IPS-20b (cell line): ENCODE results near the gene C5.
A peak's percentile ranks its signal among the peaks of the same experiment; 100 is the strongest.
"Not testable (repeated sequence)": the region's sequence is repeated elsewhere in the genome, so short reads cannot be mapped to it uniquely, and the experiment has no call there.

ENCODE experiments used
- H3K27ac ChIP-seq: one replicate; pipeline ENCODE4 v1.5.1; 2013; ENCODE audit warnings: low read length
- H3K27me3 ChIP-seq: 2 replicates; pipeline ENCODE4 v1.6.1; 2013; ENCODE audit warnings: mild to moderate bottlenecking, low read length, inconsistent platforms; ENCODE audit not compliant: insufficient read depth
- H3K36me3 ChIP-seq: 2 replicates; pipeline ENCODE4 v1.6.1; 2013; ENCODE audit warnings: low read depth, mild to moderate bottlenecking, inconsistent platforms, low read length, moderate library complexity; ENCODE audit not compliant: insufficient read depth
- H3K4me1 ChIP-seq: 2 replicates; pipeline ENCODE4 v1.6.1; 2013; ENCODE audit warnings: mild to moderate bottlenecking, control low read depth, inconsistent platforms, low read length, moderate library complexity; ENCODE audit not compliant: insufficient read depth
- H3K4me3 ChIP-seq: 2 replicates; pipeline ENCODE4 v1.5.1; 2013; ENCODE audit warnings: mild to moderate bottlenecking, low read length, inconsistent platforms
- H3K9ac ChIP-seq: 2 replicates; pipeline ENCODE4 v1.6.1; 2013; ENCODE audit warnings: low read depth, mild to moderate bottlenecking, inconsistent platforms, low read length, moderate library complexity
- H3K9me3 ChIP-seq: 2 replicates; pipeline ENCODE4 v1.6.1; 2013; ENCODE audit warnings: mild to moderate bottlenecking, low read depth, low read length, inconsistent platforms; ENCODE audit not compliant: insufficient read depth

Gene C5

GRCh38 chr9:121050128-121050988 is at the start of gene C5:
Gene C5, minus strand, starts transcription at chr9:121050275. Its CDS starts 29 bp downstream, at chr9:121050246.
- H3K27me3 ChIP-seq = no peaks in the 10 kb centered on the region
- H3K27ac ChIP-seq = no peak within 1 kb of the TSS
- no peak within 1 kb of the TSS for H3K4me3 ChIP-seq
- no peaks in the 10 kb centered on the region for H3K9me3 ChIP-seq
- H3K4me1 ChIP-seq = no peaks in the 10 kb centered on the region
- H3K9ac ChIP-seq = no peak within 1 kb of the TSS
- no peaks in the 10 kb centered on the region for H3K36me3 ChIP-seq

- H3K27me3 ChIP-seq = no peaks in the 10 kb centered on the region
- H3K36me3 ChIP-seq = peaks cover 7% of the 10 kb centered on the region; the same call in 1 of the 2 replicates
- no peaks in the 10 kb centered on the region for H3K4me1 ChIP-seq
- no peak overlapping the region for H3K4me3 ChIP-seq
- H3K9ac ChIP-seq = no peak overlapping the region
- no peaks in the 10 kb centered on the region; the same call in none of the 2 replicates for H3K9me3 ChIP-seq
- no peak overlapping the region for H3K27ac ChIP-seq
These were observed 48.6 kb upstream of the C5 start for GRCh38 chr9:121098567-121099198.

- Histone ChIP-seq H3K36me3 (peaks cover 7% of the 10 kb centered on the region; the same call in 1 of the 2 replicates), H3K27me3 (no peaks in the 10 kb centered on the region), H3K9ac (no peak overlapping the region), H3K4me1 (no peaks in the 10 kb centered on the region), H3K4me3 (no peak overlapping the region), H3K27ac (no peak overlapping the region), H3K9me3 (no peaks in the 10 kb centered on the region; the same call in 1 of the 2 replicates)
These were observed 45.0 kb upstream of the C5 start for GRCh38 chr9:121095057-121095456.

DNA sequence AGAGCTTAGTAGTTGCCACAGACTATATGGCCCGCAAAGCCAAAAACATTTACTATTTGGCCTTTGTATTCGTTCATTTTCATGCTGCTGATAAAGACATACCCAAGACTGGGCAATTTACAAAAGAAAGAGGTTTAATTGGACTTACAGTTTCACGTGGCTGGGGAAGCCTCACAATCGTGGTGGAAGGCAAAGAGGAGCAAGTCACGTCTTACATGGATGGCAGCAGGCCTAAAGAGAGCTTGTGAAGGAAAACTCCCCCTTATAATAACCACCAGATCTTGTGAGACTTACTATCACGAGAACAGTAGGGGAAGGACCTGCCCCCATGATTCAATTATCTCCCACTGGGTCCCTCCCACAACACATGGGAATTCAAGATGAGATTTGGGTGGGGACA is 40.7 kb upstream of the C5 start:
- H3K9me3 ChIP-seq, H3K9ac ChIP-seq, H3K27ac ChIP-seq, H3K36me3 ChIP-seq, H3K4me1 ChIP-seq, H3K27me3 ChIP-seq, H3K4me3 ChIP-seq: not testable (repeated sequence)

DNA sequence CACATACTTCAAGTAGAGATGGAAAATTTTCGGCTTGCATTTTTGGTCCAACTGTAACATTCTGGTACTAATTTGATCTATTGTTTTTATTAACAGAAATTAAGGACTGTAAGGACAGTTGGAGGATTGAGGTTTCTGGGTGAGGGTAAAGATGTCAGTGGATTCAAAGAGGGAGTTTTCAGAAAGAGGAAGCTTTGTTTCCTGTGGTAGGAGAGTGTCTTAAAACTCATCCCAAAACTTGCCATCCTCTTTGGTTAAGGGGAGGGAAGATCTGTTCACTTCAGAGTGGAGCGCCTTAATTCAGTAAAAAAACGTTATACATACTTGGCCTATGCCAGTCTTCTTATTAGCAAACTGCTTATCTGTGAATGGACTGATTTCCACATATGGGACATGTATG is 38.5 kb upstream of the C5 start:
- Histone ChIP-seq H3K9ac (no peak overlapping the region), H3K27ac (no peak overlapping the region), H3K9me3 (no peaks in the 10 kb centered on the region), H3K27me3 (no peaks in the 10 kb centered on the region), H3K4me3 (no peak overlapping the region), H3K36me3 (no peaks in the 10 kb centered on the region; the same call in 1 of the 2 replicates), H3K4me1 (no peaks in the 10 kb centered on the region)

GRCh38 chr9:121085661-121086060 is 35.6 kb upstream of the C5 start:
- no peaks in the 10 kb centered on the region for H3K27me3 ChIP-seq
- no peaks in the 10 kb centered on the region for H3K9me3 ChIP-seq
- no peak overlapping the region for H3K27ac ChIP-seq
- H3K4me1 ChIP-seq = no peaks in the 10 kb centered on the region
- no peak overlapping the region for H3K4me3 ChIP-seq
- no peaks in the 10 kb centered on the region; the same call in 1 of the 2 replicates for H3K36me3 ChIP-seq
- no peak overlapping the region for H3K9ac ChIP-seq

- no peak overlapping the region for H3K4me3 ChIP-seq
- no peaks in the 10 kb centered on the region; the same call in 1 of the 2 replicates for H3K36me3 ChIP-seq
- peaks cover under 1% of the 10 kb centered on the region; the same call in 1 of the 2 replicates for H3K27me3 ChIP-seq
- H3K9ac ChIP-seq = no peak overlapping the region
- no peak overlapping the region for H3K27ac ChIP-seq
- H3K4me1 ChIP-seq = no peaks in the 10 kb centered on the region
- H3K9me3 ChIP-seq = no peaks in the 10 kb centered on the region
These were observed 32.0 kb upstream of the C5 start for GRCh38 chr9:121082075-121082474.

- no peaks in the 10 kb centered on the region for H3K36me3 ChIP-seq
- H3K4me3 ChIP-seq = peak overlapping the region; percentile 84
- no peaks in the 10 kb centered on the region for H3K9me3 ChIP-seq
- H3K9ac ChIP-seq = peak overlapping the region; percentile 75; the same call in 1 of the 2 replicates
- H3K4me1 ChIP-seq = peaks cover 5% of the 10 kb centered on the region; the same call in 1 of the 2 replicates
- H3K27me3 ChIP-seq = peaks cover 60% of the 10 kb centered on the region
- no peak overlapping the region for H3K27ac ChIP-seq
These were observed 25.4 kb upstream of the C5 start for GRCh38 chr9:121075251-121076036.

GRCh38 chr9:121074370-121075250 is 24.5 kb upstream of the C5 start, which contains the start of gene CNTRL:
Gene CNTRL, plus strand, starts transcription at chr9:121074955. Its CDS starts 13,372 bp downstream, at chr9:121088327.
- peak within 1 kb of the TSS; percentile 4 for H3K27ac ChIP-seq
- H3K4me3 ChIP-seq = peak within 1 kb of the TSS; percentile 84
- H3K4me1 ChIP-seq = peaks cover 5% of the 10 kb centered on the region; the same call in 1 of the 2 replicates
- no peaks in the 10 kb centered on the region for H3K9me3 ChIP-seq
- H3K27me3 ChIP-seq = peaks cover 66% of the 10 kb centered on the region
- peak within 1 kb of the TSS; percentile 75; the same call in 1 of the 2 replicates for H3K9ac ChIP-seq
- H3K36me3 ChIP-seq = no peaks in the 10 kb centered on the region

GRCh38 chr9:121073038-121073437 is 23.0 kb upstream of the C5 start:
- H3K36me3 ChIP-seq = no peaks in the 10 kb centered on the region
- peaks cover 5% of the 10 kb centered on the region; the same call in 1 of the 2 replicates for H3K9me3 ChIP-seq
- peaks cover 80% of the 10 kb centered on the region for H3K27me3 ChIP-seq
- H3K4me1 ChIP-seq = peaks cover 5% of the 10 kb centered on the region; the same call in 1 of the 2 replicates
- no peak overlapping the region for H3K9ac ChIP-seq
- no peak overlapping the region for H3K4me3 ChIP-seq
- no peak overlapping the region for H3K27ac ChIP-seq
